ENCODE data around the gene OR8B4.

GRCh38 chr11:124463990-124464389 is 39.3 kb upstream of the OR8B4 start:
- TF ChIP-seq, protein P1, sequence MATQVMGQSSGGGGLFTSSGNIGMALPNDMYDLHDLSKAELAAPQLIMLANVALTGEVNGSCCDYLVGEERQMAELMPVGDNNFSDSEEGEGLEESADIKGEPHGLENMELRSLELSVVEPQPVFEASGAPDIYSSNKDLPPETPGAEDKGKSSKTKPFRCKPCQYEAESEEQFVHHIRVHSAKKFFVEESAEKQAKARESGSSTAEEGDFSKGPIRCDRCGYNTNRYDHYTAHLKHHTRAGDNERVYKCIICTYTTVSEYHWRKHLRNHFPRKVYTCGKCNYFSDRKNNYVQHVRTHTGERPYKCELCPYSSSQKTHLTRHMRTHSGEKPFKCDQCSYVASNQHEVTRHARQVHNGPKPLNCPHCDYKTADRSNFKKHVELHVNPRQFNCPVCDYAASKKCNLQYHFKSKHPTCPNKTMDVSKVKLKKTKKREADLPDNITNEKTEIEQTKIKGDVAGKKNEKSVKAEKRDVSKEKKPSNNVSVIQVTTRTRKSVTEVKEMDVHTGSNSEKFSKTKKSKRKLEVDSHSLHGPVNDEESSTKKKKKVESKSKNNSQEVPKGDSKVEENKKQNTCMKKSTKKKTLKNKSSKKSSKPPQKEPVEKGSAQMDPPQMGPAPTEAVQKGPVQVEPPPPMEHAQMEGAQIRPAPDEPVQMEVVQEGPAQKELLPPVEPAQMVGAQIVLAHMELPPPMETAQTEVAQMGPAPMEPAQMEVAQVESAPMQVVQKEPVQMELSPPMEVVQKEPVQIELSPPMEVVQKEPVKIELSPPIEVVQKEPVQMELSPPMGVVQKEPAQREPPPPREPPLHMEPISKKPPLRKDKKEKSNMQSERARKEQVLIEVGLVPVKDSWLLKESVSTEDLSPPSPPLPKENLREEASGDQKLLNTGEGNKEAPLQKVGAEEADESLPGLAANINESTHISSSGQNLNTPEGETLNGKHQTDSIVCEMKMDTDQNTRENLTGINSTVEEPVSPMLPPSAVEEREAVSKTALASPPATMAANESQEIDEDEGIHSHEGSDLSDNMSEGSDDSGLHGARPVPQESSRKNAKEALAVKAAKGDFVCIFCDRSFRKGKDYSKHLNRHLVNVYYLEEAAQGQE (IDR thresholded peaks at IDR 0.05; ENCODE audit: unreplicated experiment) = no peak
- TF ChIP-seq NANOG (IDR thresholded peaks at IDR 0.05; ENCODE audit: borderline replicate concordance) = no peak
- TF ChIP-seq JUNB (IDR thresholded peaks at IDR 0.05; ENCODE audit: unreplicated experiment) = no peak
- TF ChIP-seq CTCF (conservative IDR thresholded peaks at IDR 0.05; ENCODE audit: low read depth in 2 of 2) = peak in 1 of 2 experiments; percentile 37; a peak in 2 of 4 replicates
